Tibial artery (tissue), 4 donors: ENCODE results near the gene NFIB.

ENCODE experiments used
- DNase-seq, 2 donors: peaks; one replicate each; pipeline ENCODE4 v3.0.0-alpha.2; 2019
- H3K27ac ChIP-seq, 2 donors: fragments of 200-600 bp; sonication (generic) in 1 of 2; 1 replicate in 1 of 2; 2 replicates in 1 of 2; pipeline ENCODE4 v1.5.1; 2018 to 2019; ENCODE audit warnings: mild to moderate bottlenecking in 1 of 2
- H3K27me3 ChIP-seq, 2 donors: fragments of 200-600 bp; sonication (generic) in 1 of 2; one replicate each; pipeline versions ENCODE4 v1.5.1 to v1.6.0; 2016 to 2019
- H3K36me3 ChIP-seq, 3 donors: fragments of 200-600 bp; sonication (generic) in 2 of 3; one replicate each; pipeline ENCODE4 v1.5.1; 2016 to 2019; ENCODE audit warnings: mild to moderate bottlenecking in 2 of 3
- H3K4me1 ChIP-seq, 4 donors: fragments of 200-600 bp; sonication (generic) in 2 of 4; 1 replicate in 3 of 4; 2 replicates in 1 of 4; pipeline ENCODE4 v1.5.1; 2016 to 2019
- H3K4me3 ChIP-seq, 2 donors: fragments of 200-600 bp; sonication (generic) in 1 of 2; 1 replicate in 1 of 2; 2 replicates in 1 of 2; pipeline ENCODE4 v1.5.1; 2018 to 2019; ENCODE audit warnings: mild to moderate bottlenecking in 2 of 2
- H3K9me3 ChIP-seq, 3 donors: fragments of 200-600 bp; sonication (generic) in 1 of 3; one replicate each; pipeline ENCODE4 v1.5.1; 2016 to 2019
- CTCF ChIP-seq, 2 experiments: fragments of 200-600 bp in 1 of 2; fragments of 450-650 bp in 1 of 2; IDR thresholded peaks; one replicate each; pipeline ENCODE4 v1.5.1; 2017 to 2019; ENCODE audit warnings: antibody characterized with exemption in 2 of 2, mild to moderate bottlenecking in 1 of 2, moderate library complexity in 1 of 2
- intact Hi-C: fragments of 100-400 bp; cut with DNase I; formaldehyde crosslinking; loops from one replicate; pipeline ENCODE4 v1.15.0; 2023; ENCODE audit warnings: low total_unique reads

NFIB gene

GRCh38 chr9:14186096-14186495 lies 127.8 kb downstream of the NFIB start:
- no peak for TF ChIP-seq CTCF (IDR thresholded peaks at IDR 0.05)
- no peak overlapping the region for H3K4me3 ChIP-seq
- intact Hi-C loops: no loop called here
- H3K36me3 ChIP-seq: no peaks in the 10 kb centered on the region
- no peaks in the 10 kb centered on the region for H3K27me3 ChIP-seq
- DNase-seq: no peak
- H3K27ac ChIP-seq: no peak overlapping the region
- H3K9me3 ChIP-seq: no peaks in the 10 kb centered on the region
- H3K4me1 ChIP-seq: peaks cover 0 to 72% (median 22%) of the 10 kb centered on the region in 4 donors

GRCh38 chr9:14185016-14185415 lies 128.9 kb downstream of the NFIB start:
- intact Hi-C loops: no loop called here
- H3K9me3 ChIP-seq: no peaks in the 10 kb centered on the region

GRCh38 chr9:14183001-14183400 lies 130.9 kb downstream of the NFIB start:
- DNase-seq: no peak
- no peaks in the 10 kb centered on the region for H3K36me3 ChIP-seq
- no peak overlapping the region for H3K4me3 ChIP-seq
- H3K9me3 ChIP-seq: no peaks in the 10 kb centered on the region
- H3K27ac ChIP-seq: no peak overlapping the region
- H3K4me1 ChIP-seq: peaks cover 0 to 74% (median 29%) of the 10 kb centered on the region in 4 donors
- no peak for TF ChIP-seq CTCF (IDR thresholded peaks at IDR 0.05)
- intact Hi-C loops: no loop called here
- no peaks in the 10 kb centered on the region for H3K27me3 ChIP-seq

More at GRCh38 chr9:14185016-14185415, 128.9 kb downstream of the NFIB start:
- H3K4me1 ChIP-seq: peaks cover 0 to 74% (median 31%) of the 10 kb centered on the region in 4 donors
- no peaks in the 10 kb centered on the region for H3K36me3 ChIP-seq
- no peak overlapping the region for H3K27ac ChIP-seq
- no peak for DNase-seq
- no peak for TF ChIP-seq CTCF (IDR thresholded peaks at IDR 0.05)
- no peak overlapping the region for H3K4me3 ChIP-seq
- H3K27me3 ChIP-seq: no peaks in the 10 kb centered on the region

GRCh38 chr9:14180960-14181537 lies 132.9 kb downstream of the NFIB start:
- TF ChIP-seq CTCF (IDR thresholded peaks at IDR 0.05): no peak

GRCh38 chr9:14180093-14180959 lies 133.6 kb downstream of the NFIB start:
- H3K27ac ChIP-seq: peak overlapping the region; percentile 49 to 58
- intact Hi-C loops: no loop called here

More at GRCh38 chr9:14180960-14181537, 132.9 kb downstream of the NFIB start:
- Histone ChIP-seq H3K9me3 (no peaks in the 10 kb centered on the region), H3K4me1 (peaks cover 0 to 67% (median 24%) of the 10 kb centered on the region in 4 donors), H3K36me3 (no peaks in the 10 kb centered on the region), H3K27me3 (no peaks in the 10 kb centered on the region), H3K27ac (peak overlapping the region; percentile 49 to 58), H3K4me3 (peak overlapping the region; percentile 18 to 22)
- no peak for DNase-seq
- intact Hi-C loops: no loop called here

More at GRCh38 chr9:14180093-14180959, 133.6 kb downstream of the NFIB start:
- Histone ChIP-seq H3K9me3 (no peaks in the 10 kb centered on the region), H3K4me1 (peaks cover 0 to 64% (median 24%) of the 10 kb centered on the region in 4 donors), H3K4me3 (peak overlapping the region; percentile 18 to 22), H3K27me3 (no peaks in the 10 kb centered on the region), H3K36me3 (no peaks in the 10 kb centered on the region)
- no peak for DNase-seq
- no peak for TF ChIP-seq CTCF (IDR thresholded peaks at IDR 0.05)
